ENCODE data around the gene C14orf119. TPM values are rescaled to one million over a fixed set of nuclear protein-coding genes. Genes with fewer than 3 reads are reported as not detected.

Gene C14orf119
- total RNA-seq, 2 experiments from 2014 or later, result 42.4 to 44.5 TPM

- no peak overlapping the region for H2AFZ ChIP-seq (ENCODE audit: low read length)
- H3K9me2 ChIP-seq (ENCODE audit: insufficient read depth, low read length), result no peaks in the 10 kb centered on the region
- H3K79me2 ChIP-seq (ENCODE audit: insufficient read depth, low read depth, low read length), result no peaks in the 10 kb centered on the region
- intact Hi-C loops (cut with micrococcal nuclease; ENCODE audit: unreplicated experiment), result no loop called here
- no peak overlapping the region for H3K4me2 ChIP-seq (ENCODE audit: low read length)
- H3K9me3 ChIP-seq (ENCODE audit: low read length), result no peaks in the 10 kb centered on the region
- no peak for DNase-seq (ENCODE audit: low spot score)
- no peak for TF ChIP-seq EZH2phosphoT487 (IDR thresholded peaks at IDR 0.05; ENCODE audit: borderline replicate concordance, low read depth, low read length)
- TF ChIP-seq, protein P1, sequence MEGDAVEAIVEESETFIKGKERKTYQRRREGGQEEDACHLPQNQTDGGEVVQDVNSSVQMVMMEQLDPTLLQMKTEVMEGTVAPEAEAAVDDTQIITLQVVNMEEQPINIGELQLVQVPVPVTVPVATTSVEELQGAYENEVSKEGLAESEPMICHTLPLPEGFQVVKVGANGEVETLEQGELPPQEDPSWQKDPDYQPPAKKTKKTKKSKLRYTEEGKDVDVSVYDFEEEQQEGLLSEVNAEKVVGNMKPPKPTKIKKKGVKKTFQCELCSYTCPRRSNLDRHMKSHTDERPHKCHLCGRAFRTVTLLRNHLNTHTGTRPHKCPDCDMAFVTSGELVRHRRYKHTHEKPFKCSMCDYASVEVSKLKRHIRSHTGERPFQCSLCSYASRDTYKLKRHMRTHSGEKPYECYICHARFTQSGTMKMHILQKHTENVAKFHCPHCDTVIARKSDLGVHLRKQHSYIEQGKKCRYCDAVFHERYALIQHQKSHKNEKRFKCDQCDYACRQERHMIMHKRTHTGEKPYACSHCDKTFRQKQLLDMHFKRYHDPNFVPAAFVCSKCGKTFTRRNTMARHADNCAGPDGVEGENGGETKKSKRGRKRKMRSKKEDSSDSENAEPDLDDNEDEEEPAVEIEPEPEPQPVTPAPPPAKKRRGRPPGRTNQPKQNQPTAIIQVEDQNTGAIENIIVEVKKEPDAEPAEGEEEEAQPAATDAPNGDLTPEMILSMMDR (conservative IDR thresholded peaks at IDR 0.05; ENCODE audit: low read length), result no peak
- H3K4me1 ChIP-seq (ENCODE audit: insufficient read depth, low read length, poor library complexity, severe bottlenecking), result no peaks in the 10 kb centered on the region
- no peaks in the 10 kb centered on the region for H4K20me1 ChIP-seq (ENCODE audit: insufficient read depth, low read length)
- no TSS peak for BruUV-seq (replicated peaks)
- H3K36me3 ChIP-seq (ENCODE audit: insufficient read depth, low read length), result peaks cover 99% of the 10 kb centered on the region
- ChIA-PET CTCF (ENCODE audit: unreplicated experiment) (no interaction called here), POLR2A (interaction anchor here (0.6 to 1.1 kb wide), 2 partner anchors 11 to 14 kb away, joined by 3 to 7 read pairs; no protein-coding TSS in a partner anchor)
- H3K27ac ChIP-seq (ENCODE audit: low read depth, low read length, poor library complexity, severe bottlenecking), result no peak overlapping the region
- no peak overlapping the region for H3K4me3 ChIP-seq (ENCODE audit: low read depth, low read length, poor library complexity, severe bottlenecking)
Measured at GRCh38 chr14:23085458-23085857, 9.8 kb upstream of the C14orf119 start.

DNA sequence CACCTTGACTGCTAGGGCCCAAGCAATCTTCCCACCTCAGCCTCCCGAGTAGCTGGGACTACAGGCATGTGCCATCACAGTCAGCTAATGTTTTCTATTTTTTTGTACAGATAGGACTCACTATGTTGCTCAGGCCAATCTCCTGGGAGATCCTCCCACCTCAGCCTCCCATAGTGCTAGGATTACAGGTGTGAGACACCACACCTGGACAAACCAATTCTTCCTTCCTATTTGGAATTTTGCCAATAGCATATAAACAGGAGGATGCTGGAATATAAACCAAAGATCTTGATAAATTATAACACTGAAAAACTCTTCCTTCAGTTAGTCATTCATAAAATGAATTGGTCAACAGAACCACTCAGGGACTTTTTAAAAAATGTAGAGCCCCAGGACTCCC, 8.7 kb upstream of the C14orf119 start:
- POLR2A ChIA-PET, result interaction anchor here (1.1 kb wide), 1 partner anchor 15 kb away, joined by 3 read pairs; no protein-coding TSS in a partner anchor
- Histone ChIP-seq H3K9me3 (ENCODE audit: low read length) (no peaks in the 10 kb centered on the region), H3K9me2 (ENCODE audit: insufficient read depth, low read length) (no peaks in the 10 kb centered on the region), H3K36me3 (ENCODE audit: insufficient read depth, low read length) (peaks cover 99% of the 10 kb centered on the region), H2AFZ (ENCODE audit: low read length) (no peak overlapping the region), H3K4me2 (ENCODE audit: low read length) (no peak overlapping the region), H3K27ac (ENCODE audit: low read depth, low read length, poor library complexity, severe bottlenecking) (no peak overlapping the region), H3K79me2 (ENCODE audit: insufficient read depth, low read depth, low read length) (peaks cover 2% of the 10 kb centered on the region; the same call in 1 of the 2 replicates), H3K4me1 (ENCODE audit: insufficient read depth, low read length, poor library complexity, severe bottlenecking) (no peaks in the 10 kb centered on the region), H3K4me3 (ENCODE audit: low read depth, low read length, poor library complexity, severe bottlenecking) (no peak overlapping the region), H4K20me1 (ENCODE audit: insufficient read depth, low read length) (no peaks in the 10 kb centered on the region)
- CTCF ChIA-PET (ENCODE audit: unreplicated experiment), result no interaction called here
- intact Hi-C loops (cut with micrococcal nuclease; ENCODE audit: unreplicated experiment), result no loop called here
- TF ChIP-seq EZH2phosphoT487 (IDR thresholded peaks at IDR 0.05; ENCODE audit: borderline replicate concordance, low read depth, low read length), result no peak
- TF ChIP-seq, protein P1 (conservative IDR thresholded peaks at IDR 0.05; ENCODE audit: low read length), result no peak
- no peak for DNase-seq (ENCODE audit: low spot score)
- no TSS peak for BruUV-seq (replicated peaks)

GRCh38 chr14:23089498-23090253, 5.6 kb upstream of the C14orf119 start:
- BruUV-seq (replicated peaks), result no TSS peak
- CTCF ChIA-PET (ENCODE audit: unreplicated experiment), result no interaction called here
- H4K20me1 ChIP-seq (ENCODE audit: insufficient read depth, low read length), result peaks cover 17% of the 10 kb centered on the region

More at GRCh38 chr14:23089498-23090253, 5.6 kb upstream of the C14orf119 start:
- Histone ChIP-seq H3K9me2 (ENCODE audit: insufficient read depth, low read length) (no peaks in the 10 kb centered on the region), H3K4me3 (ENCODE audit: low read depth, low read length, poor library complexity, severe bottlenecking) (no peak overlapping the region), H2AFZ (ENCODE audit: low read length) (no peak overlapping the region), H3K4me2 (ENCODE audit: low read length) (no peak overlapping the region), H3K9me3 (ENCODE audit: low read length) (no peaks in the 10 kb centered on the region), H3K4me1 (ENCODE audit: insufficient read depth, low read length, poor library complexity, severe bottlenecking) (peaks cover 11% of the 10 kb centered on the region), H3K36me3 (ENCODE audit: insufficient read depth, low read length) (peaks cover 90% of the 10 kb centered on the region), H3K27ac (ENCODE audit: low read depth, low read length, poor library complexity, severe bottlenecking) (no peak overlapping the region), H3K79me2 (ENCODE audit: insufficient read depth, low read depth, low read length) (peaks cover 32% of the 10 kb centered on the region)
- TF ChIP-seq EZH2phosphoT487 (IDR thresholded peaks at IDR 0.05; ENCODE audit: borderline replicate concordance, low read depth, low read length), result no peak
- TF ChIP-seq, protein P1 (conservative IDR thresholded peaks at IDR 0.05; ENCODE audit: low read length), result no peak
- no peak for DNase-seq (ENCODE audit: low spot score)
- POLR2A ChIA-PET, result interaction anchor here (0.6 kb wide), 1 partner anchor 95 kb away, joined by 3 read pairs; no protein-coding TSS in a partner anchor
- intact Hi-C loops (cut with micrococcal nuclease; ENCODE audit: unreplicated experiment), result no loop called here

Measured in OCI-LY7 (cell line).